ENCODE measurements around the gene SCARB1.

- TF ChIP-seq SMARCE1 (IDR thresholded peaks at IDR 0.05) (no peak), BHLHE40 (IDR thresholded peaks at IDR 0.05; ENCODE audit: low read length) (no peak), RNF2 (IDR thresholded peaks at IDR 0.05) (no peak)
- TF ChIP-seq, protein P1, sequence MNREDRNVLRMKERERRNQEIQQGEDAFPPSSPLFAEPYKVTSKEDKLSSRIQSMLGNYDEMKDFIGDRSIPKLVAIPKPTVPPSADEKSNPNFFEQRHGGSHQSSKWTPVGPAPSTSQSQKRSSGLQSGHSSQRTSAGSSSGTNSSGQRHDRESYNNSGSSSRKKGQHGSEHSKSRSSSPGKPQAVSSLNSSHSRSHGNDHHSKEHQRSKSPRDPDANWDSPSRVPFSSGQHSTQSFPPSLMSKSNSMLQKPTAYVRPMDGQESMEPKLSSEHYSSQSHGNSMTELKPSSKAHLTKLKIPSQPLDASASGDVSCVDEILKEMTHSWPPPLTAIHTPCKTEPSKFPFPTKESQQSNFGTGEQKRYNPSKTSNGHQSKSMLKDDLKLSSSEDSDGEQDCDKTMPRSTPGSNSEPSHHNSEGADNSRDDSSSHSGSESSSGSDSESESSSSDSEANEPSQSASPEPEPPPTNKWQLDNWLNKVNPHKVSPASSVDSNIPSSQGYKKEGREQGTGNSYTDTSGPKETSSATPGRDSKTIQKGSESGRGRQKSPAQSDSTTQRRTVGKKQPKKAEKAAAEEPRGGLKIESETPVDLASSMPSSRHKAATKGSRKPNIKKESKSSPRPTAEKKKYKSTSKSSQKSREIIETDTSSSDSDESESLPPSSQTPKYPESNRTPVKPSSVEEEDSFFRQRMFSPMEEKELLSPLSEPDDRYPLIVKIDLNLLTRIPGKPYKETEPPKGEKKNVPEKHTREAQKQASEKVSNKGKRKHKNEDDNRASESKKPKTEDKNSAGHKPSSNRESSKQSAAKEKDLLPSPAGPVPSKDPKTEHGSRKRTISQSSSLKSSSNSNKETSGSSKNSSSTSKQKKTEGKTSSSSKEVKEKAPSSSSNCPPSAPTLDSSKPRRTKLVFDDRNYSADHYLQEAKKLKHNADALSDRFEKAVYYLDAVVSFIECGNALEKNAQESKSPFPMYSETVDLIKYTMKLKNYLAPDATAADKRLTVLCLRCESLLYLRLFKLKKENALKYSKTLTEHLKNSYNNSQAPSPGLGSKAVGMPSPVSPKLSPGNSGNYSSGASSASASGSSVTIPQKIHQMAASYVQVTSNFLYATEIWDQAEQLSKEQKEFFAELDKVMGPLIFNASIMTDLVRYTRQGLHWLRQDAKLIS (CRISPR knock-in tag; IDR thresholded peaks at IDR 0.05) = no peak
Measured at GRCh38 chr12:124782132-124782531, 81.5 kb downstream of the SCARB1 start.
